ENCODE results near the gene HOXB13. TPM values are rescaled to one million over a fixed set of nuclear protein-coding genes. Genes with fewer than 3 reads are reported as not detected.

Gene HOXB13
- total RNA-seq, 2 experiments from 2014 or later = not detected

DNA sequence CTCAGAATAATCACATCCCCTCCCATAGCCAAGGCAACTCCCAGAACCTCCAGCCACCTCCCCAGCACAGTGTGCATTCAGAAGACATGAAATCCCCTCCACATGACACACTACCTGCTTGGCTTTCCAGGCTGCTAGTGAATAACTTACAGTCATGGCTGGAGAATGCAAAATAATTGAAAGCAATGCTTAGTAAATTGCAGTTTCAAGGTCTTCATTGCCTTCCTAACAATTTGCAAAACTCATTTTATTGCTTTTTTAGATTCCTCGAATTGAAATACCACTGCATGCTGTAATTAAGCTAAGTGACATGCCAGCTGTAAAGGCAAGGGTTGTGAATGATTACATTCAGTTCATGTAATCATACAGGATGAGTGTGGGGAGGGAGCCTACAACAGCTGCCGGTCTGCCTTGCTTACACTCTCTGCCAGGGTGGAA, 29.0 kb upstream of the HOXB13 start:
- TF ChIP-seq CTCF (IDR thresholded peaks at IDR 0.05) = no peak
- peaks cover 19% of the 10 kb centered on the region for H3K4me1 Mint-ChIP-seq (ENCODE audit: low read depth)
- no peaks in the 10 kb centered on the region for H3K36me3 Mint-ChIP-seq (ENCODE audit: low read depth)

GRCh38 chr17:48756830-48757251, 28.3 kb upstream of the HOXB13 start:
- DNase-seq (no peak), ATAC-seq (ENCODE audit: poor library complexity) (no peak)
- no peak overlapping the region for H3K27ac ChIP-seq (ENCODE audit: low read depth in 1 of 2, low read length in 2 of 2)
- intact Hi-C loops (cut with DNase I, micrococcal nuclease) = no loop called here
- CTCF ChIA-PET = no interaction called here
- peaks cover 0 to 22% of the 10 kb centered on the region in 2 experiments for H3K9me3 ChIP-seq (ENCODE audit: control insufficient read depth in 1 of 2, insufficient read depth in 1 of 2, low read length in 2 of 2)
- H3K4me3 Mint-ChIP-seq = no peak overlapping the region
- H3K4me1 ChIP-seq (ENCODE audit: insufficient read depth, low read length) = peaks cover 27% of the 10 kb centered on the region
- H3K27me3 Mint-ChIP-seq = peaks cover 93% of the 10 kb centered on the region
- H3K4me3 ChIP-seq (ENCODE audit: low read length) = no peak overlapping the region
- peaks cover 20% of the 10 kb centered on the region for H3K4me1 Mint-ChIP-seq (ENCODE audit: low read depth)
- H3K36me3 Mint-ChIP-seq (ENCODE audit: low read depth) = no peaks in the 10 kb centered on the region
- POLR2A ChIA-PET = no interaction called here
- no peaks in the 10 kb centered on the region for H3K36me3 ChIP-seq (ENCODE audit: insufficient read depth, low read length)
- no peaks in the 10 kb centered on the region for H3K9me3 Mint-ChIP-seq
- TF ChIP-seq CTCF (IDR thresholded peaks at IDR 0.05) = no peak
- no peak overlapping the region for H3K27ac Mint-ChIP-seq
- H3K27me3 ChIP-seq (ENCODE audit: control insufficient read depth in 1 of 2, insufficient read depth in 2 of 2, low read length in 2 of 2) = peaks cover 71 to 88% of the 10 kb centered on the region in 2 experiments

More for the DNA sequence above, 29.0 kb upstream of the HOXB13 start:
- Histone ChIP-seq H3K27ac (ENCODE audit: low read depth in 1 of 2, low read length in 2 of 2) (no peak overlapping the region), H3K36me3 (ENCODE audit: insufficient read depth, low read length) (no peaks in the 10 kb centered on the region), H3K9me3 (ENCODE audit: control insufficient read depth in 1 of 2, insufficient read depth in 1 of 2, low read length in 2 of 2) (peaks cover 0 to 15% of the 10 kb centered on the region in 2 experiments), H3K4me3 (ENCODE audit: low read length) (no peak overlapping the region), H3K4me1 (ENCODE audit: insufficient read depth, low read length) (peaks cover 25% of the 10 kb centered on the region), H3K27me3 (ENCODE audit: control insufficient read depth in 1 of 2, insufficient read depth in 2 of 2, low read length in 2 of 2) (peaks cover 67 to 87% of the 10 kb centered on the region in 2 experiments)
- Mint-ChIP-seq H3K27me3 (peaks cover 93% of the 10 kb centered on the region), H3K27ac (no peak overlapping the region), H3K9me3 (no peaks in the 10 kb centered on the region), H3K4me3 (no peak overlapping the region)
- DNase-seq (no peak), ATAC-seq (ENCODE audit: poor library complexity) (no peak)
- ChIA-PET POLR2A (no interaction called here), CTCF (no interaction called here)
- intact Hi-C loops (cut with DNase I, micrococcal nuclease) = no loop called here

DNA sequence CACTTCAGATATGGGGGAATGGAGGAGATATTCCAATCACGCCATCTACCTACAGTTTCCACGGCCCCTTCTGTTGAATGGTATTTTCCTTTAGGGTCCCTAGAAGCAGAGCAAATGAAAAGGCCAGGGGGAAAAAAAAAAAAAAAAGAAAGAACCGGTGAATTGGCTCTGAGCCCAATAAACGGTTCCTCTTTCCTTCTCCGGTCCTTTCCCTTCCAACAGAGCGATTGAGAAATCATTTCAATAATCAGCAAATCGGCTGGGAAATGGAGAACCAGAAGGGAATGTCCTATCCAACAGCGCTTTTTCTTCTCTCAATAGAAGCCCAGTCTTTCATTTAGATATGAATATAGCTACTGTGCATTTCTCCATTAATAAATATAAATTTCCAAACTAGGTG, 26.8 kb upstream of the HOXB13 start:
- ATAC-seq (ENCODE audit: poor library complexity) (no peak), DNase-seq (no peak)
- intact Hi-C loops (cut with DNase I, micrococcal nuclease) = no loop called here
- peaks cover 95% of the 10 kb centered on the region for H3K27me3 Mint-ChIP-seq
- Histone ChIP-seq H3K36me3 (ENCODE audit: insufficient read depth, low read length) (no peaks in the 10 kb centered on the region), H3K9me3 (ENCODE audit: control insufficient read depth in 1 of 2, insufficient read depth in 1 of 2, low read length in 2 of 2) (peaks cover 0 to 22% of the 10 kb centered on the region in 2 experiments), H3K4me3 (ENCODE audit: low read length) (no peak overlapping the region), H3K27ac (ENCODE audit: low read depth in 1 of 2, low read length in 2 of 2) (no peak overlapping the region), H3K4me1 (ENCODE audit: insufficient read depth, low read length) (peaks cover 27% of the 10 kb centered on the region), H3K27me3 (ENCODE audit: control insufficient read depth in 1 of 2, insufficient read depth in 2 of 2, low read length in 2 of 2) (peaks cover 76 to 90% of the 10 kb centered on the region in 2 experiments)
- peaks cover 28% of the 10 kb centered on the region for H3K4me1 Mint-ChIP-seq (ENCODE audit: low read depth)
- H3K9me3 Mint-ChIP-seq = no peaks in the 10 kb centered on the region
- H3K27ac Mint-ChIP-seq = no peak overlapping the region
- POLR2A ChIA-PET = no interaction called here
- no peaks in the 10 kb centered on the region for H3K36me3 Mint-ChIP-seq (ENCODE audit: low read depth)
- CTCF ChIA-PET = interaction anchor here (2.8 kb wide), 1 partner anchor 17 kb away, joined by 6 read pairs; no protein-coding TSS in a partner anchor
- TF ChIP-seq CTCF (IDR thresholded peaks at IDR 0.05) = no peak
- no peak overlapping the region for H3K4me3 Mint-ChIP-seq
